ENCODE measurements around the gene HOXC10.

DNA sequence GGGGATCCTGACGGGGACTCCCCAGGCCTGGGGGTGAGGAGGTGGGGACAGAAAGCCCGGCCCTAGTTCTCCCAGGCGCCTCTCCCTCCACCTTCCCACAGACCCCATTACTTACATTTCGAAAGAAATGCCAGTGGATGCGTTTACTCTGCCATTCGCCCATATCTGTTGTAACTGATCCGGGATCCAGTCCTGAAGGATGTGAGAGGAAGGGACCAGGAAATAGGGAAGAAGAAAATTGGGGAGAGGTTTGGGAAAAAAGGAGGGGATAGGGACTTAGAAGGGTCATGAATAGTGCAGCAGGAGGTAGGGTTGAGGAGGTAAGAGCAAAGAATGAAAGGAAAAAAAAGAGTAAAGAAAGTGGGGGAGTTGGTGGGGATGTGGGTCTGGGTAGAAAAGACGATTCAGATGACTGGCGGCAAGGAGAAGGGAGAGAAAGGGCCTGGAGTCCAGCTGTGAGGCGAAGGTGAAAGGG lies 29.1 kb upstream of the HOXC10 start:
- TF ChIP-seq, protein P1, sequence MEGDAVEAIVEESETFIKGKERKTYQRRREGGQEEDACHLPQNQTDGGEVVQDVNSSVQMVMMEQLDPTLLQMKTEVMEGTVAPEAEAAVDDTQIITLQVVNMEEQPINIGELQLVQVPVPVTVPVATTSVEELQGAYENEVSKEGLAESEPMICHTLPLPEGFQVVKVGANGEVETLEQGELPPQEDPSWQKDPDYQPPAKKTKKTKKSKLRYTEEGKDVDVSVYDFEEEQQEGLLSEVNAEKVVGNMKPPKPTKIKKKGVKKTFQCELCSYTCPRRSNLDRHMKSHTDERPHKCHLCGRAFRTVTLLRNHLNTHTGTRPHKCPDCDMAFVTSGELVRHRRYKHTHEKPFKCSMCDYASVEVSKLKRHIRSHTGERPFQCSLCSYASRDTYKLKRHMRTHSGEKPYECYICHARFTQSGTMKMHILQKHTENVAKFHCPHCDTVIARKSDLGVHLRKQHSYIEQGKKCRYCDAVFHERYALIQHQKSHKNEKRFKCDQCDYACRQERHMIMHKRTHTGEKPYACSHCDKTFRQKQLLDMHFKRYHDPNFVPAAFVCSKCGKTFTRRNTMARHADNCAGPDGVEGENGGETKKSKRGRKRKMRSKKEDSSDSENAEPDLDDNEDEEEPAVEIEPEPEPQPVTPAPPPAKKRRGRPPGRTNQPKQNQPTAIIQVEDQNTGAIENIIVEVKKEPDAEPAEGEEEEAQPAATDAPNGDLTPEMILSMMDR (conservative IDR thresholded peaks at IDR 0.05; ENCODE audit: low read length): no peak
- TF ChIP-seq EZH2phosphoT487 (IDR thresholded peaks at IDR 0.05; ENCODE audit: borderline replicate concordance): no peak

Data from Loucy (cell line).